Bronchial epithelial cell (primary cell): ENCODE results near the gene JAG2. TPM values are rescaled to one million over a fixed set of nuclear protein-coding genes. Genes with fewer than 3 reads are reported as not detected.

Source experiments
- DNase-seq: peaks from one replicate; pipeline ENCODE4 v3.0.0-alpha.2; 2010; ENCODE audit warnings: low read depth
- FAIRE-seq: peaks from 2 replicates; lab custom pipeline; 2011; peaks lifted over from hg19 to GRCh38; lab: Jason Lieb, UNC
- H3K27me3 ChIP-seq: 2 replicates; pipeline ENCODE4 v1.5.1; 2011; ENCODE audit warnings: low read length; ENCODE audit not compliant: control insufficient read depth, insufficient read depth
- H3K36me3 ChIP-seq: 2 replicates; pipeline ENCODE4 v1.5.1; 2011; ENCODE audit warnings: low read length; ENCODE audit not compliant: control insufficient read depth, insufficient read depth
- H3K4me3 ChIP-seq: 2 replicates; pipeline ENCODE4 v1.5.1; 2011; ENCODE audit warnings: mild to moderate bottlenecking, low read depth, low read length, control low read depth
- total RNA-seq: library from RNA; depleted of rRNA; stranded (reverse); fragments of >200 nt; gene quantifications from 2 replicates; pipeline ENCODE4 v1.2.1, GENCODE V29; 2014
- TF ChIP-seq, protein P1 (sequence below): IDR thresholded peaks from 2 replicates; pipeline ENCODE4 v1.5.1; 2011; ENCODE audit warnings: mild to moderate bottlenecking, moderate library complexity, low read length, control low read depth, inconsistent platforms; ENCODE audit not compliant: insufficient read depth, severe bottlenecking

Gene JAG2
- total RNA-seq, 1 donor from 2014 or later, result 45.3 TPM

DNA sequence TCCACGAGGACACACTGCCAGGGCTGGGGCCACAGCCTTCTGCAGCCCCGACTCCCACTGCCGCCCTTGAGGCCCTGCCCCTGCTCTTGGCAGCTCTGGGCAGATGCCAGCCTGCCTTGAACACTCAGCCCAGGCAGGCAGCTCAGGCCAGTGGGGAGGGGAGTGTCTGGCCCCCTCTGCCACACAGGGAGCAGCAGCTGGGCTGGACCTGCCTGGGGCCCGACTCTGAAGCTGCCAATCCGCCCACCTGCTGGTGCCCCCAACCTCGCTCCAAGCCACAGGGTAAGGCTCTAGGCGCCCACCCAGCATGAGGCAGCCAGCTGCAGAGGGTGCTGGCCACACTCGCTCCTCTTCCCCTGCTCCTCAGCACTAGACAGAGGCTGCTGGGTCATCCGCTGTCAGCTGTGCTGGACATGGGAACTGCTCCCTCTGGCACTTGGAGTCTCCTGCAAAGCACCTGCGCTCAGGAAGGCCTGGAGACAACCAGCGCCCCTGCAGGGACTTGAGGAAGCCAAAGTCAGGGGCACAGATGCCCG lies 37.2 kb upstream of the JAG2 start:
- no peak overlapping the region for H3K4me3 ChIP-seq
- H3K27me3 ChIP-seq, result peaks cover 2% of the 10 kb centered on the region
- FAIRE-seq (no peak), DNase-seq (no peak)
- H3K36me3 ChIP-seq, result peaks cover 2% of the 10 kb centered on the region
- TF ChIP-seq, protein P1, sequence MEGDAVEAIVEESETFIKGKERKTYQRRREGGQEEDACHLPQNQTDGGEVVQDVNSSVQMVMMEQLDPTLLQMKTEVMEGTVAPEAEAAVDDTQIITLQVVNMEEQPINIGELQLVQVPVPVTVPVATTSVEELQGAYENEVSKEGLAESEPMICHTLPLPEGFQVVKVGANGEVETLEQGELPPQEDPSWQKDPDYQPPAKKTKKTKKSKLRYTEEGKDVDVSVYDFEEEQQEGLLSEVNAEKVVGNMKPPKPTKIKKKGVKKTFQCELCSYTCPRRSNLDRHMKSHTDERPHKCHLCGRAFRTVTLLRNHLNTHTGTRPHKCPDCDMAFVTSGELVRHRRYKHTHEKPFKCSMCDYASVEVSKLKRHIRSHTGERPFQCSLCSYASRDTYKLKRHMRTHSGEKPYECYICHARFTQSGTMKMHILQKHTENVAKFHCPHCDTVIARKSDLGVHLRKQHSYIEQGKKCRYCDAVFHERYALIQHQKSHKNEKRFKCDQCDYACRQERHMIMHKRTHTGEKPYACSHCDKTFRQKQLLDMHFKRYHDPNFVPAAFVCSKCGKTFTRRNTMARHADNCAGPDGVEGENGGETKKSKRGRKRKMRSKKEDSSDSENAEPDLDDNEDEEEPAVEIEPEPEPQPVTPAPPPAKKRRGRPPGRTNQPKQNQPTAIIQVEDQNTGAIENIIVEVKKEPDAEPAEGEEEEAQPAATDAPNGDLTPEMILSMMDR, result no peak

DNA sequence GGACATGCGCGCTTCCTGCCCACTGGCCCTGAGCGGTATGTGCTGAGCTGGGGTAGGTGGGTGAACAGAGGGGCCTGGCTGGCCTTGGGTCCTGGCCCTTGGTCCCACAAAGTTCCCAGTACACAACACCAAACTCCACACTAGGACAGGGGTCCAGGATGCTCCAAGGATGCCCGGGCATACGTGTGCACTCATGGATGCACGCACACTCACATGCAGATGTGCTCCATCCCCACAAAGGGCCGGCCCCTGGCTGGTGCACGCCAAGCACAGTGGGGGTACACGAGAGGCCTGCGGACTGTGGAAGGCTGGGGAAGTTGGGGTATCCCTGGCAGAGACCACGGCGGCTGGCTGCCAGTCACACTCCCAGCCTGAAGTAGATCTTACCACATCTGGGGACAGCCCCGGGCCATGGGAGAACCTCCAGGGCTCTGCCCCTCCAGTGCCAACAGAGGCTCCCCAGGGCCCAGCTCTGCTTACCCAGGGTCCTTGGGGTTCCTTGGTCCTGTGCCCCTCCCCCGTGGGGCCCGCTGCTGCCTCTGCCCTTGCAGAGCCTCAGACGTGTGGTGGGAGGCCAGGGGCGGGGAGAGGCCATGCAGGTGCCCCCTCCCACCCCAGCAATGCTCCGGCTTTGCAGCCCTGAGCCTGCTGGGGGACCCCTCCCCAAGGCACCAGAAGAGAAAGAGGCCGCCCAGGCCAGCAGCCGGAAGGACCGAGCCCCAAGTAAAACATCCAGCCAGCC lies 36.5 kb upstream of the JAG2 start:
- DNase-seq (no peak), FAIRE-seq (no peak)
- no peaks in the 10 kb centered on the region for H3K36me3 ChIP-seq
- no peak overlapping the region for H3K4me3 ChIP-seq
- TF ChIP-seq, protein P1, result no peak
- H3K27me3 ChIP-seq, result peaks cover 4% of the 10 kb centered on the region

DNA sequence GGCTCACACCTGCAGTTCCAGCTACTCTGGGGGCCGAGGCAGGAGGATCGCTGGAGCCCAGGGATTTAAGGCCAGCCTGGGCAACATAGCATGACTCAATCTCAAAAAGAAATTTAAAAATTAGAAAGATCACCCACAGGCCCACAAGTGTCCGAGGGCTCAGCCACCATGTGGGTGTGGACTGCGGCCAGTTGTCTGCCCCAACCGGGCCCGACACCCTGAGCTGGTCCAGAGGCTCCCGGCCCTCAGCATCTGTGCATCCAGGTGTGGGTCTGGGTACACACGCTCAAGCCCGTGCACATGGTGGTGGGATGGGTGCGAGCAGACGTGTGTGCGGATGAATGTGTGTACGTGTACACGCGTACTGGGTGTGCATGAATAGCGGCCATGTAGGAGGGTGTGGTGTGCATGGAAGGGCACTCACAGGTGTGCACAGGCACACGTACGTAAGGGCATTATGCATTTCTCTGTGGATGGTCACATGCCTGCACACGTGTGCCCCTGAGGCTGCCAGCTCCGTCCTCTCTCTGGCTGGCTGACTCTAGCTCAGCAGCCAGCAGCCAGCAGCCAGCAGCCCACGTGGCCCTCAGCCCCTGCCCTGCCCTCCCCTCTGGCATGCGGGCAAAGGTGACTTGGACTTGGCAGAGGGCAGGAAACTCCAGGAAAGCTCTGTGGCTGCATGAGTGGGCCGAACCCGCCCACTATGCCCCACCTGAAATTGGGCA lies 35.8 kb upstream of the JAG2 start:
- FAIRE-seq, result no peak
- TF ChIP-seq, protein P1, result no peak
- Histone ChIP-seq H3K4me3 (no peak overlapping the region), H3K36me3 (no peaks in the 10 kb centered on the region), H3K27me3 (peaks cover 4% of the 10 kb centered on the region)
- DNase-seq, result peak; percentile 53

DNA sequence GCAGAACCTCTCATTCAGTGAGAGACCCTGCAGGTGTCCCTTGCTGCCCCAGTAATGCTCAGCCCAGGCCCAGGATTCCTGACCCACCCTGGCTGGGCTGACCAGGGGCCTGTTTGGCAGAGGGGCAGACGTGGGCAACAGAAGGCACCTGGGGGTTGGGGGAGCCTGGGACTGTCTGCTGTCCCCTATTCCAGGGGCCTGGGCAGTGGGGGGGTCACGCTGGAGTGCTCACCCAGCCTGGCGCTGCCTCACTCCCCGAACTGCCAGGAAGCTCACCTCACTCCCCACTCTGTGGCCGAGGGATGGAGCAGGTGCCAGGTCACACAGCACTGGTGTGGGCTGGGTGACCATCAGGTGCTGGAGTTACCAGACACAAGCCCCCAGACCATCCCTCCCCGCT lies 35.1 kb upstream of the JAG2 start:
- DNase-seq (no peak), FAIRE-seq (no peak)
- Histone ChIP-seq H3K27me3 (peaks cover 4% of the 10 kb centered on the region), H3K4me3 (no peak overlapping the region), H3K36me3 (no peaks in the 10 kb centered on the region)
- TF ChIP-seq, protein P1, result no peak

DNA sequence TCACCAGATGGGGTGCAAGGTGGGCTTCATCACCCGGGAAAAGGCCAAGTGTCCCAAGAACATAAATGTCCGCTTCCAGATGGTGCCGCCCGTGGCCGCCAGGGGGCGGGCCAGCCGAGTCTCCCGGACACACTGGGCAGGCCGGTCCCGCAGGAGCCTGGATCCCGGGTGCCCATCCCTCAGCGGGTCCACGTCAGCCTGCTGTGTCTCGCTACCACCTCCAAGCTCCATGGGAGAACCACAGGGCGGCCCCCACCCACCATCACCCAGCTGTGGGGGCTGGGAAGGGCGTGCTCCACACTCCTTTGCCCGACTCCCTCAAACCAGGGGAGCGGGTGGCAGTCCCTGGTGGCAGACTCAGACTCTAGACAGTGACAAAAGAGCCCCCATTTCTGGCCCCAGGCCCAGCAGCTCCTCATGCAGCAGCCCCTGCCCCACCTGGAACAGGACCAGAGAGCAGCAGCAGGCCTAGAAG lies 34.5 kb upstream of the JAG2 start:
- TF ChIP-seq, protein P1, result peak; percentile 94
- FAIRE-seq, result no peak
- Histone ChIP-seq H3K4me3 (no peak overlapping the region), H3K36me3 (no peaks in the 10 kb centered on the region), H3K27me3 (peaks cover 8% of the 10 kb centered on the region)
- peak; percentile 36 for DNase-seq
